Measurements from ENCODE around the gene PIEZO2.
"Not testable (repeated sequence)": the region's sequence is repeated elsewhere in the genome, so short reads cannot be mapped to it uniquely, and the experiment has no call there.

PIEZO2 gene

GRCh38 chr18:10936176-10937053 lies 213.0 kb downstream of the PIEZO2 start:
- TF ChIP-seq CTCF (conservative IDR thresholded peaks at IDR 0.05) = no peak
- TF ChIP-seq ZFX (IDR thresholded peaks at IDR 0.05) = no peak
- no peak overlapping the region for H3K27ac ChIP-seq

GRCh38 chr18:10935588-10935987 lies 213.8 kb downstream of the PIEZO2 start:
- TF ChIP-seq CTCF (conservative IDR thresholded peaks at IDR 0.05) (no peak), ZFX (IDR thresholded peaks at IDR 0.05) (no peak)
- H3K27ac ChIP-seq = no peak overlapping the region

GRCh38 chr18:10933648-10934047 lies 215.7 kb downstream of the PIEZO2 start:
- not testable (repeated sequence) for H3K27ac ChIP-seq

- TF ChIP-seq ZFX (IDR thresholded peaks at IDR 0.05) (no peak), CTCF (conservative IDR thresholded peaks at IDR 0.05) (no peak)
- no peak overlapping the region for H3K27ac ChIP-seq
Observed at GRCh38 chr18:10930076-10930475, 219.3 kb downstream of the PIEZO2 start.

GRCh38 chr18:10928772-10929373 lies 220.5 kb downstream of the PIEZO2 start:
- TF ChIP-seq CTCF (conservative IDR thresholded peaks at IDR 0.05) (no peak), ZFX (IDR thresholded peaks at IDR 0.05) (no peak)

GRCh38 chr18:10928011-10928771 lies 221.2 kb downstream of the PIEZO2 start:
- no peak for TF ChIP-seq ZFX (IDR thresholded peaks at IDR 0.05)
- H3K27ac ChIP-seq = no peak overlapping the region

More at GRCh38 chr18:10928772-10929373, 220.5 kb downstream of the PIEZO2 start:
- no peak overlapping the region for H3K27ac ChIP-seq

- no peak overlapping the region for H3K27ac ChIP-seq
- TF ChIP-seq ZFX (IDR thresholded peaks at IDR 0.05) (no peak), CTCF (conservative IDR thresholded peaks at IDR 0.05) (no peak)
Observed at GRCh38 chr18:10927286-10927992, 221.9 kb downstream of the PIEZO2 start.

Data from C4-2B (cell line).